H9 (cell line): ENCODE results near the gene ZGLP1. TPM values are rescaled to one million over a fixed set of nuclear protein-coding genes. Genes with fewer than 3 reads are reported as not detected.

Source experiments
- DNase-seq: peaks from one replicate; pipeline ENCODE4 v3.0.0-alpha.2; 2017
- H2AFZ ChIP-seq: one replicate; pipeline ENCODE4 v1.6.1; 2013; ENCODE audit warnings: mild to moderate bottlenecking, low read length, control low read depth, moderate library complexity
- H2AK5ac ChIP-seq: 2 replicates; pipeline ENCODE4 v1.6.1; 2013; ENCODE audit warnings: low read length, control low read depth, mixed read lengths; ENCODE audit not compliant: insufficient read length
- H2BK120ac ChIP-seq: one replicate; pipeline ENCODE4 v1.6.1; 2013; ENCODE audit warnings: low read depth, mild to moderate bottlenecking, low read length, control low read depth, inconsistent platforms; ENCODE audit not compliant: poor library complexity, severe bottlenecking
- H2BK12ac ChIP-seq: 2 replicates; pipeline ENCODE4 v1.6.1; 2013; ENCODE audit warnings: low read length, control low read depth, mixed read lengths, low read depth; ENCODE audit not compliant: insufficient read length
- H2BK15ac ChIP-seq: 2 replicates; pipeline ENCODE4 v1.6.1; 2013; ENCODE audit warnings: low read depth, low read length, control low read depth
- H2BK20ac ChIP-seq: one replicate; pipeline ENCODE4 v1.6.1; 2013; ENCODE audit warnings: low read depth, mild to moderate bottlenecking, low read length, control low read depth, inconsistent platforms; ENCODE audit not compliant: poor library complexity, severe bottlenecking
- H2BK5ac ChIP-seq: 2 replicates; pipeline ENCODE4 v1.6.1; 2013; ENCODE audit warnings: low read length, control low read depth, mixed read lengths; ENCODE audit not compliant: insufficient read length
- H3K14ac ChIP-seq: 2 replicates; pipeline ENCODE4 v1.6.1; 2013; ENCODE audit warnings: low read length, control low read depth; ENCODE audit not compliant: insufficient read depth
- H3K18ac ChIP-seq: 2 replicates; pipeline ENCODE4 v1.6.1; 2013; ENCODE audit warnings: low read depth, mild to moderate bottlenecking, mixed read lengths, low read length, control low read depth; ENCODE audit not compliant: insufficient read length
- H3K23ac ChIP-seq: 2 replicates; pipeline ENCODE4 v1.6.1; 2013; ENCODE audit warnings: low read length, control low read depth, mixed read lengths, low read depth; ENCODE audit not compliant: insufficient read length
- H3K23me2 ChIP-seq: 2 replicates; pipeline ENCODE4 v1.6.1; 2013; ENCODE audit warnings: low read depth, mild to moderate bottlenecking, mixed read lengths, low read length, control low read depth; ENCODE audit not compliant: insufficient read length, poor library complexity, severe bottlenecking
- H3K27ac ChIP-seq: 2 replicates; pipeline ENCODE4 v1.5.1; 2013; ENCODE audit warnings: low read length, control low read depth, mixed read lengths, low read depth; ENCODE audit not compliant: insufficient read length
- H3K27me3 ChIP-seq: 2 replicates; pipeline ENCODE4 v1.6.1; 2013; ENCODE audit warnings: low read length, control low read depth, inconsistent platforms; ENCODE audit not compliant: insufficient read depth
- H3K4ac ChIP-seq: 2 replicates; pipeline ENCODE4 v1.6.1; 2013; ENCODE audit warnings: low read depth, mild to moderate bottlenecking, control low read depth, inconsistent platforms, low read length, moderate library complexity
- H3K4me1 ChIP-seq: 2 replicates; pipeline ENCODE4 v1.6.1; 2013; ENCODE audit warnings: low read length, control low read depth, inconsistent platforms; ENCODE audit not compliant: insufficient read depth
- H3K4me2 ChIP-seq: 2 replicates; pipeline ENCODE4 v1.6.1; 2013; ENCODE audit warnings: low read length, control low read depth, mixed read lengths; ENCODE audit not compliant: insufficient read length, insufficient read depth
- H3K56ac ChIP-seq: 2 replicates; pipeline ENCODE4 v1.6.1; 2013; ENCODE audit warnings: low read depth, mild to moderate bottlenecking, mixed read lengths, low read length, control low read depth; ENCODE audit not compliant: insufficient read length
- H3K79me1 ChIP-seq: 2 replicates; pipeline ENCODE4 v1.6.1; 2013; ENCODE audit warnings: low read depth, mild to moderate bottlenecking, moderate library complexity, low read length, control low read depth, inconsistent platforms; ENCODE audit not compliant: insufficient read depth, poor library complexity, severe bottlenecking
- H3K79me2 ChIP-seq: 2 replicates; pipeline ENCODE4 v1.6.1; 2013; ENCODE audit warnings: low read length, control low read depth, inconsistent platforms; ENCODE audit not compliant: insufficient read depth
- H3K9ac ChIP-seq: 2 replicates; pipeline ENCODE4 v1.6.1; 2013; ENCODE audit warnings: low read length, control low read depth, mixed read lengths; ENCODE audit not compliant: insufficient read length; ENCODE audit errors: extremely low read depth
- H3K9me3 ChIP-seq: one replicate; pipeline ENCODE4 v1.6.1; 2013; ENCODE audit warnings: low read depth, low read length, inconsistent platforms; ENCODE audit not compliant: control insufficient read depth
- H3T11ph ChIP-seq: one replicate; pipeline ENCODE4 v1.6.1; 2013; ENCODE audit warnings: mild to moderate bottlenecking, low read length, control low read depth, inconsistent platforms
- H4K20me1 ChIP-seq: one replicate; pipeline ENCODE4 v1.6.1; 2013; ENCODE audit not compliant: control insufficient read depth, insufficient read length, insufficient read depth
- H4K5ac ChIP-seq: 2 replicates; pipeline ENCODE4 v1.6.1; 2013; ENCODE audit warnings: low read depth, mild to moderate bottlenecking, mixed read lengths, low read length, control low read depth; ENCODE audit not compliant: insufficient read length
- H4K8ac ChIP-seq: replicated peaks from 2 replicates; pipeline ENCODE4 v1.6.1; 2013; ENCODE audit warnings: low read length, control low read depth, mixed read lengths, low read depth; ENCODE audit not compliant: insufficient read length
- H4K91ac ChIP-seq: 2 replicates; pipeline ENCODE4 v1.6.1; 2013; ENCODE audit warnings: low read depth, mild to moderate bottlenecking, moderate library complexity, mixed read lengths, low read length, control low read depth; ENCODE audit not compliant: insufficient read length
- H3K27ac Mint-ChIP-seq, 3 experiments: 2 replicates in 2 of 3; 3 replicates in 1 of 3; pipeline ENCODE4 v1.8.0; 2020 to 2021; ENCODE audit warnings: mixed read lengths in 3 of 3, mild to moderate bottlenecking in 1 of 3, moderate library complexity in 1 of 3
- H3K27me3 Mint-ChIP-seq: 2 replicates; pipeline ENCODE4 v1.8.0; 2021; ENCODE audit warnings: low read depth, mild to moderate bottlenecking, moderate library complexity, mixed read lengths
- H3K36me3 Mint-ChIP-seq, 3 experiments: 2 replicates in 2 of 3; 3 replicates in 1 of 3; pipeline ENCODE4 v1.8.0; 2020 to 2021; ENCODE audit warnings: low read depth in 3 of 3, mixed read lengths in 3 of 3; ENCODE audit not compliant: insufficient read depth in 1 of 3
- H3K4me1 Mint-ChIP-seq, 2 experiments: 2 replicates each; pipeline ENCODE4 v1.8.0; 2020; ENCODE audit warnings: mixed read lengths in 2 of 2
- H3K4me3 Mint-ChIP-seq, 2 experiments: 2 replicates in 1 of 2; 3 replicates in 1 of 2; pipeline ENCODE4 v1.8.0; 2020 to 2021; ENCODE audit warnings: mild to moderate bottlenecking in 2 of 2, mixed read lengths in 2 of 2, moderate library complexity in 1 of 2
- H3K9me3 Mint-ChIP-seq, 2 experiments: 2 replicates in 1 of 2; 3 replicates in 1 of 2; pipeline ENCODE4 v1.8.0; 2020; ENCODE audit warnings: mild to moderate bottlenecking in 2 of 2, mixed read lengths in 2 of 2, moderate library complexity in 1 of 2
- WGBS: extraction: QIAGEN DNeasy Blood & Tissue Kit; methylation state at CpG from one replicate; pipeline ENCODE4 v1.1.7; 2013; ENCODE audit warnings: missing lambda C conversion rate, low lambda C conversion rate, mixed read lengths; ENCODE audit not compliant: insufficient read length; ENCODE audit errors: extremely low coverage; 5-methylcytosine and 5-hydroxymethylcytosine counted together
- total RNA-seq: library from RNA; stranded (reverse); gene quantifications from 2 replicates; pipeline ENCODE4 v1.2.1, GENCODE V29; 2021
- TF ChIP-seq, protein P1 (sequence below): fragments of 200-600 bp; sonication (generic); conservative IDR thresholded peaks from 3 replicates; pipeline ENCODE4 v1.8.0; 2021; ENCODE audit warnings: antibody characterized with exemption, mild to moderate bottlenecking

ZGLP1 gene
- total RNA-seq, 1 experiment from 2014 or later: 6.9 TPM

GRCh38 chr19:10344780-10345179, 35.2 kb upstream of the ZGLP1 start:
- Histone ChIP-seq H3T11ph (no peak overlapping the region), H3K9me3 (no peaks in the 10 kb centered on the region), H2BK12ac (no peak overlapping the region), H2BK5ac (no peak overlapping the region), H3K23me2 (no peaks in the 10 kb centered on the region), H3K27me3 (no peaks in the 10 kb centered on the region), H3K79me1 (no peaks in the 10 kb centered on the region), H3K79me2 (no peaks in the 10 kb centered on the region), H3K56ac (no peak overlapping the region), H3K4me1 (no peaks in the 10 kb centered on the region; the same call in 1 of the 2 replicates), H4K8ac (no peak overlapping the region), H3K18ac (no peak overlapping the region), H2AK5ac (no peak overlapping the region), H4K91ac (no peak overlapping the region), H2BK120ac (no peak overlapping the region), H2BK20ac (no peak overlapping the region), H3K27ac (no peak overlapping the region), H3K14ac (no peak overlapping the region), H4K20me1 (no peaks in the 10 kb centered on the region), H3K4me2 (no peak overlapping the region), H2BK15ac (no peak overlapping the region), H3K23ac (no peak overlapping the region), H3K4ac (no peak overlapping the region), H3K9ac (no peak overlapping the region), H2AFZ (no peak overlapping the region), H4K5ac (no peak overlapping the region)
- TF ChIP-seq, protein P1, sequence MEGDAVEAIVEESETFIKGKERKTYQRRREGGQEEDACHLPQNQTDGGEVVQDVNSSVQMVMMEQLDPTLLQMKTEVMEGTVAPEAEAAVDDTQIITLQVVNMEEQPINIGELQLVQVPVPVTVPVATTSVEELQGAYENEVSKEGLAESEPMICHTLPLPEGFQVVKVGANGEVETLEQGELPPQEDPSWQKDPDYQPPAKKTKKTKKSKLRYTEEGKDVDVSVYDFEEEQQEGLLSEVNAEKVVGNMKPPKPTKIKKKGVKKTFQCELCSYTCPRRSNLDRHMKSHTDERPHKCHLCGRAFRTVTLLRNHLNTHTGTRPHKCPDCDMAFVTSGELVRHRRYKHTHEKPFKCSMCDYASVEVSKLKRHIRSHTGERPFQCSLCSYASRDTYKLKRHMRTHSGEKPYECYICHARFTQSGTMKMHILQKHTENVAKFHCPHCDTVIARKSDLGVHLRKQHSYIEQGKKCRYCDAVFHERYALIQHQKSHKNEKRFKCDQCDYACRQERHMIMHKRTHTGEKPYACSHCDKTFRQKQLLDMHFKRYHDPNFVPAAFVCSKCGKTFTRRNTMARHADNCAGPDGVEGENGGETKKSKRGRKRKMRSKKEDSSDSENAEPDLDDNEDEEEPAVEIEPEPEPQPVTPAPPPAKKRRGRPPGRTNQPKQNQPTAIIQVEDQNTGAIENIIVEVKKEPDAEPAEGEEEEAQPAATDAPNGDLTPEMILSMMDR: no peak
- DNase-seq: no peak
- Mint-ChIP-seq H3K27ac (no peak overlapping the region), H3K27me3 (no peaks in the 10 kb centered on the region), H3K36me3 (peaks cover 0 to 1% (median 0%) of the 10 kb centered on the region in 3 experiments; a peak in 1 of 7 replicates), H3K4me1 (peaks cover 1 to 5% of the 10 kb centered on the region in 2 experiments), H3K4me3 (no peak overlapping the region), H3K9me3 (no peaks in the 10 kb centered on the region)
- no CpG with 5 or more reads among the region's 10 CpGs for WGBS
